Loucy (cell line): ENCODE measurements around the gene CUBN.

Experiments
- H2AFZ ChIP-seq: fragments of 200-600 bp; sonication (generic); 2 replicates; pipeline ENCODE4 v1.6.0; 2016; ENCODE audit warnings: antibody characterized with exemption, mild to moderate bottlenecking, low read length, moderate library complexity
- H3F3A ChIP-seq: fragments of 200-600 bp; 2 replicates; pipeline ENCODE4 v1.6.0; 2016; ENCODE audit warnings: antibody characterized with exemption, low read depth, mild to moderate bottlenecking
- H3K27me3 ChIP-seq: fragments of 200-600 bp; sonication (generic); 2 replicates; pipeline ENCODE4 v1.6.1; 2014; ENCODE audit warnings: low read length, mild to moderate bottlenecking; ENCODE audit not compliant: insufficient read depth, poor library complexity, severe bottlenecking
- H3K36me3 ChIP-seq: fragments of 200-600 bp; sonication (generic); 2 replicates; pipeline ENCODE4 v1.6.1; 2016; ENCODE audit warnings: low read length; ENCODE audit not compliant: insufficient read depth
- H3K4me1 ChIP-seq: fragments of 200-600 bp; sonication (generic); 2 replicates; pipeline ENCODE4 v1.5.1; 2014; ENCODE audit warnings: low read length, mild to moderate bottlenecking; ENCODE audit not compliant: insufficient read depth, poor library complexity, severe bottlenecking
- H3K4me2 ChIP-seq: fragments of 200-600 bp; sonication (generic); 2 replicates; pipeline ENCODE4 v1.6.0; 2014; ENCODE audit warnings: antibody characterized with exemption, low read length, low read depth, mild to moderate bottlenecking; ENCODE audit not compliant: poor library complexity, severe bottlenecking
- H3K4me3 ChIP-seq: fragments of 200-600 bp; sonication (generic); 2 replicates; pipeline ENCODE4 v1.5.1; 2014; ENCODE audit warnings: low read length, mild to moderate bottlenecking, mixed read lengths; ENCODE audit not compliant: poor library complexity, severe bottlenecking
- H3K79me2 ChIP-seq: fragments of 200-600 bp; sonication (generic); 2 replicates; pipeline ENCODE4 v1.6.1; 2014; ENCODE audit warnings: low read length; ENCODE audit not compliant: insufficient read depth
- H3K9ac ChIP-seq: fragments of 200-600 bp; sonication (generic); 2 replicates; pipeline ENCODE4 v1.6.0; 2014; ENCODE audit warnings: mild to moderate bottlenecking, low read depth, low read length, moderate library complexity; ENCODE audit not compliant: poor library complexity, severe bottlenecking
- H3K9me2 ChIP-seq: fragments of 200-600 bp; sonication (generic); replicated peaks from 2 replicates; pipeline ENCODE4 v1.6.1; 2016; ENCODE audit warnings: low read depth, low read length, mixed read lengths
- H3K9me3 ChIP-seq: fragments of 200-600 bp; sonication (generic); 2 replicates; pipeline ENCODE4 v1.6.1; 2014; ENCODE audit warnings: mild to moderate bottlenecking, antibody characterized with exemption, low read length, low read depth; ENCODE audit not compliant: insufficient read depth
- H4K20me1 ChIP-seq: fragments of 200-600 bp; sonication (generic); 2 replicates; pipeline ENCODE4 v1.6.0; 2014; ENCODE audit warnings: antibody characterized with exemption, low read length, mild to moderate bottlenecking; ENCODE audit not compliant: insufficient read depth, poor library complexity, severe bottlenecking
- EZH2phosphoT487 ChIP-seq: fragments of 200-600 bp; IDR thresholded peaks from 2 replicates; pipeline ENCODE4 v1.6.1; 2018; ENCODE audit warnings: antibody characterized with exemption, mild to moderate bottlenecking, moderate library complexity, borderline replicate concordance
- TF ChIP-seq, protein P1 (sequence below): fragments of 200-600 bp; sonication (generic); conservative IDR thresholded peaks from 2 replicates; pipeline ENCODE4 v1.5.1; 2014; ENCODE audit warnings: mild to moderate bottlenecking, antibody characterized with exemption, low read length

Gene CUBN

GRCh38 chr10:16907687-16908086 lies 221.9 kb downstream of the CUBN start:
- H3K79me2 ChIP-seq = no peaks in the 10 kb centered on the region
- no peak overlapping the region for H3K4me3 ChIP-seq
- peaks cover 27% of the 10 kb centered on the region for H3K4me1 ChIP-seq
- H4K20me1 ChIP-seq = no peaks in the 10 kb centered on the region
- H3F3A ChIP-seq = no peaks in the 10 kb centered on the region
- no peak overlapping the region for H3K9ac ChIP-seq
- no peaks in the 10 kb centered on the region for H3K9me3 ChIP-seq
- no peaks in the 10 kb centered on the region for H3K27me3 ChIP-seq
- TF ChIP-seq, protein P1, sequence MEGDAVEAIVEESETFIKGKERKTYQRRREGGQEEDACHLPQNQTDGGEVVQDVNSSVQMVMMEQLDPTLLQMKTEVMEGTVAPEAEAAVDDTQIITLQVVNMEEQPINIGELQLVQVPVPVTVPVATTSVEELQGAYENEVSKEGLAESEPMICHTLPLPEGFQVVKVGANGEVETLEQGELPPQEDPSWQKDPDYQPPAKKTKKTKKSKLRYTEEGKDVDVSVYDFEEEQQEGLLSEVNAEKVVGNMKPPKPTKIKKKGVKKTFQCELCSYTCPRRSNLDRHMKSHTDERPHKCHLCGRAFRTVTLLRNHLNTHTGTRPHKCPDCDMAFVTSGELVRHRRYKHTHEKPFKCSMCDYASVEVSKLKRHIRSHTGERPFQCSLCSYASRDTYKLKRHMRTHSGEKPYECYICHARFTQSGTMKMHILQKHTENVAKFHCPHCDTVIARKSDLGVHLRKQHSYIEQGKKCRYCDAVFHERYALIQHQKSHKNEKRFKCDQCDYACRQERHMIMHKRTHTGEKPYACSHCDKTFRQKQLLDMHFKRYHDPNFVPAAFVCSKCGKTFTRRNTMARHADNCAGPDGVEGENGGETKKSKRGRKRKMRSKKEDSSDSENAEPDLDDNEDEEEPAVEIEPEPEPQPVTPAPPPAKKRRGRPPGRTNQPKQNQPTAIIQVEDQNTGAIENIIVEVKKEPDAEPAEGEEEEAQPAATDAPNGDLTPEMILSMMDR = no peak
- no peak for TF ChIP-seq EZH2phosphoT487
- H3K4me2 ChIP-seq = no peak overlapping the region
- H2AFZ ChIP-seq = peak overlapping the region; percentile 71
- H3K36me3 ChIP-seq = no peaks in the 10 kb centered on the region
- H3K9me2 ChIP-seq = no peaks in the 10 kb centered on the region

DNA sequence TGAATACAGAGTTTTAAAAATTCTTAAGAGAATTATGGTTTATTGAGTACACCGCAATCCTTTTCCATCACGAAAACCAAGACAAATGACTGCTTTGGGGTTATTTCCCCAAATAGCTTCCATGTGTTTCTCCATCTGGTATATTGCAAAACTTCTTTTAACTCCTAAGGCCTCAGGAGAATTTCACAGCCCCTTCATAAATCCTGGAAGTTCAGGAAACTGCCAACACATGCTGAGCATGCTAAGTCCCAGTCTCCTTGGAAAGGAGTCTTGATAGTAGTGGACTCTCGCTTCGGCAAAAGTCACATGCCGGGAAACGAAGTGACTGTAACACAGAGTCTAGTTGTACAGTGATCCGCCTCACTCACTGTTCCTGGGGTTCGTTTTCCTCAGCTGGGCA lies 224.3 kb downstream of the CUBN start:
- Histone ChIP-seq H4K20me1 (no peaks in the 10 kb centered on the region), H2AFZ (no peak overlapping the region), H3K4me3 (no peak overlapping the region), H3K9me2 (no peaks in the 10 kb centered on the region), H3K79me2 (no peaks in the 10 kb centered on the region), H3K27me3 (no peaks in the 10 kb centered on the region), H3F3A (no peaks in the 10 kb centered on the region), H3K4me1 (peaks cover 26% of the 10 kb centered on the region), H3K4me2 (no peak overlapping the region), H3K9ac (no peak overlapping the region), H3K36me3 (no peaks in the 10 kb centered on the region), H3K9me3 (no peaks in the 10 kb centered on the region)
- TF ChIP-seq, protein P1 = no peak
- TF ChIP-seq EZH2phosphoT487 = no peak

GRCh38 chr10:16904639-16905061 lies 225.0 kb downstream of the CUBN start:
- Histone ChIP-seq H3K4me1 (peaks cover 19% of the 10 kb centered on the region), H3K27me3 (no peaks in the 10 kb centered on the region), H3F3A (no peaks in the 10 kb centered on the region), H3K9ac (no peak overlapping the region), H3K9me3 (no peaks in the 10 kb centered on the region), H3K79me2 (no peaks in the 10 kb centered on the region), H4K20me1 (no peaks in the 10 kb centered on the region), H3K36me3 (no peaks in the 10 kb centered on the region), H3K4me2 (peak overlapping the region; percentile 32), H3K4me3 (no peak overlapping the region), H2AFZ (peak overlapping the region; percentile 13; the same call in 1 of the 2 replicates), H3K9me2 (no peaks in the 10 kb centered on the region)
- TF ChIP-seq, protein P1 = no peak
- TF ChIP-seq EZH2phosphoT487 = no peak
